ENCODE measurements around the gene VPS26C.

GRCh38 chr21:37263827-37264600, 3.1 kb downstream of the VPS26C start:
- no peak for TF ChIP-seq POLR2A (IDR thresholded peaks at IDR 0.05; ENCODE audit: low read length)
- TF ChIP-seq GATA1 (IDR thresholded peaks at IDR 0.05; ENCODE audit: low read depth, low read length): no peak
